Activated CD8-positive, alpha-beta memory T cell treated with anti-CD3 and anti-CD28 coated beads for 36 hours (primary cell): ENCODE results near the gene SIGLEC7. TPM values are rescaled to one million over a fixed set of nuclear protein-coding genes. Genes with fewer than 3 reads are reported as not detected.
"Not testable (repeated sequence)": the region's sequence is repeated elsewhere in the genome, so short reads cannot be mapped to it uniquely, and the experiment has no call there.

ENCODE experiments used
- CTCF ChIA-PET: fragments of 350-600 bp; sonication (Branson Sonifier 250); formaldehyde crosslinking; loops from one replicate; lab custom pipeline; 2021; ENCODE audit warnings: antibody characterized with exemption; lab: Charles Lee
- POLR2A ChIA-PET: fragments of 350-600 bp; sonication (Branson Sonifier 250); formaldehyde crosslinking; loops from one replicate; lab custom pipeline; 2021; ENCODE audit warnings: antibody characterized with exemption; lab: Charles Lee
- total RNA-seq, 2 experiments: library from RNA; stranded (reverse); gene quantifications; one replicate each; pipeline ENCODE4 v1.2.3, GENCODE V29; 2021

SIGLEC7 gene
- total RNA-seq, 2 experiments from 2014 or later, result not detected

GRCh38 chr19:51158474-51159129 lies 16.5 kb downstream of the SIGLEC7 start:
- ChIA-PET CTCF (interaction anchor here (0.6 to 5.3 kb wide), 11 partner anchors 10 to 619 kb away, joined by 3 to 36 read pairs (median 4); no protein-coding TSS in a partner anchor), POLR2A (no interaction called here)

- POLR2A ChIA-PET, result no interaction called here
- CTCF ChIA-PET, result interaction anchor here (1.3 to 5.3 kb wide), 3 partner anchors 29 to 123 kb away, joined by 5 to 36 read pairs (median 9); no protein-coding TSS in a partner anchor
These were observed 17.6 kb downstream of the SIGLEC7 start for GRCh38 chr19:51159656-51160055.

GRCh38 chr19:51161266-51161665 lies 19.2 kb downstream of the SIGLEC7 start:
- ChIA-PET POLR2A (no interaction called here), CTCF (no interaction called here)

GRCh38 chr19:51161867-51162496 lies 19.9 kb downstream of the SIGLEC7 start:
- POLR2A ChIA-PET, result no interaction called here
- CTCF ChIA-PET, result no interaction called here

- ChIA-PET POLR2A (no interaction called here), CTCF (no interaction called here)
These were observed 21.2 kb downstream of the SIGLEC7 start for GRCh38 chr19:51163257-51163656.

GRCh38 chr19:51164215-51164614 lies 22.1 kb downstream of the SIGLEC7 start:
- ChIA-PET POLR2A (no interaction called here), CTCF (no interaction called here)

GRCh38 chr19:51166846-51167490 lies 24.9 kb downstream of the SIGLEC7 start:
- CTCF ChIA-PET, result no interaction called here
- POLR2A ChIA-PET, result no interaction called here

GRCh38 chr19:51168564-51169282 lies 26.6 kb downstream of the SIGLEC7 start:
- ChIA-PET POLR2A (no interaction called here), CTCF (interaction anchor here (0.5 to 1.6 kb wide), 2 partner anchors 10 to 65 kb away, joined by 4 to 6 read pairs; no protein-coding TSS in a partner anchor)

GRCh38 chr19:51169283-51169918 lies 27.3 kb downstream of the SIGLEC7 start:
- CTCF ChIA-PET, result interaction anchor here (1.3 to 1.6 kb wide), 2 partner anchors 11 to 153 kb away, joined by 4 to 6 read pairs; no protein-coding TSS in a partner anchor
- POLR2A ChIA-PET, result not testable (repeated sequence)

GRCh38 chr19:51172223-51172622 lies 30.1 kb downstream of the SIGLEC7 start:
- ChIA-PET CTCF (no interaction called here), POLR2A (no interaction called here)

GRCh38 chr19:51173681-51174080 lies 31.6 kb downstream of the SIGLEC7 start:
- ChIA-PET CTCF (no interaction called here), POLR2A (no interaction called here)

GRCh38 chr19:51179256-51179655 lies 37.2 kb downstream of the SIGLEC7 start:
- ChIA-PET POLR2A (no interaction called here), CTCF (interaction anchor here (1.0 kb wide), 1 partner anchor 11 kb away, joined by 3 read pairs; no protein-coding TSS in a partner anchor)

- POLR2A ChIA-PET, result no interaction called here
- CTCF ChIA-PET, result interaction anchor here (0.6 kb wide), 1 partner anchor 71 kb away, joined by 3 read pairs; no protein-coding TSS in a partner anchor
These were observed 39.3 kb downstream of the SIGLEC7 start for GRCh38 chr19:51181377-51181912.

- POLR2A ChIA-PET, result no interaction called here
- CTCF ChIA-PET, result no interaction called here
These were observed 39.9 kb downstream of the SIGLEC7 start for GRCh38 chr19:51181913-51182419.

- POLR2A ChIA-PET, result no interaction called here
- CTCF ChIA-PET, result no interaction called here
These were observed 41.5 kb downstream of the SIGLEC7 start for GRCh38 chr19:51183629-51184028.

GRCh38 chr19:51185069-51185867 lies 43.2 kb downstream of the SIGLEC7 start:
- ChIA-PET POLR2A (no interaction called here), CTCF (interaction anchor here (1.3 kb wide), 1 partner anchor 27 kb away, joined by 4 read pairs; no protein-coding TSS in a partner anchor)

GRCh38 chr19:51185868-51186215 lies 43.7 kb downstream of the SIGLEC7 start:
- CTCF ChIA-PET, result interaction anchor here (1.3 kb wide), 1 partner anchor 27 kb away, joined by 4 read pairs; no protein-coding TSS in a partner anchor
- POLR2A ChIA-PET, result no interaction called here

GRCh38 chr19:51186323-51186722 lies 44.2 kb downstream of the SIGLEC7 start:
- CTCF ChIA-PET, result interaction anchor here (1.3 kb wide), 1 partner anchor 28 kb away, joined by 4 read pairs; no protein-coding TSS in a partner anchor

More at GRCh38 chr19:51186323-51186722, 44.2 kb downstream of the SIGLEC7 start:
- POLR2A ChIA-PET, result no interaction called here
